Right atrium auricular region (tissue), 2 donors: ENCODE measurements around the gene FBXL7. TPM values are rescaled to one million over a fixed set of nuclear protein-coding genes. Genes with fewer than 3 reads are reported as not detected.

Experiments
- DNase-seq: peaks from one replicate; pipeline ENCODE4 v3.0.0-alpha.2; 2019; ENCODE audit warnings: low spot score
- H3K27ac ChIP-seq, 2 donors: fragments of 200-600 bp; sonication (generic); 1 replicate in 1 of 2; 2 replicates in 1 of 2; pipeline ENCODE4 v1.5.1; 2016 to 2019
- H3K27me3 ChIP-seq, 2 donors: fragments of 200-600 bp; sonication (generic); one replicate each; pipeline versions ENCODE4 v1.5.1 to v1.6.0; 2017 to 2019
- H3K36me3 ChIP-seq: fragments of 200-600 bp; sonication (generic); one replicate; pipeline ENCODE4 v1.5.1; 2016
- H3K4me1 ChIP-seq, 2 donors: fragments of 200-600 bp; sonication (generic); one replicate each; pipeline versions ENCODE4 v1.5.1 to v1.6.0; 2017 to 2019
- H3K4me3 ChIP-seq, 2 donors: fragments of 200-600 bp; sonication (generic); 1 replicate in 1 of 2; 2 replicates in 1 of 2; pipeline ENCODE4 v1.5.1; 2017 to 2019; ENCODE audit warnings: mild to moderate bottlenecking in 1 of 2, moderate library complexity in 1 of 2
- H3K9me3 ChIP-seq, 2 donors: fragments of 200-600 bp; sonication (generic); one replicate each; pipeline ENCODE4 v1.5.1; 2019
- total RNA-seq, 2 donors: library from RNA; depleted of rRNA; stranded (reverse); fragments of >200 nt; gene quantifications; one replicate each; pipeline ENCODE4 v1.1.0, GENCODE V29; 2016
- TF ChIP-seq, protein P1 (sequence below), 2 donors: fragments of 200-600 bp; sonication (generic); IDR thresholded peaks; one replicate each; pipeline ENCODE4 v1.5.1; 2019; ENCODE audit warnings: antibody characterized with exemption in 2 of 2

The FBXL7 gene
- total RNA-seq, 2 donors from 2014 or later: 16.6 to 18.4 TPM

DNA sequence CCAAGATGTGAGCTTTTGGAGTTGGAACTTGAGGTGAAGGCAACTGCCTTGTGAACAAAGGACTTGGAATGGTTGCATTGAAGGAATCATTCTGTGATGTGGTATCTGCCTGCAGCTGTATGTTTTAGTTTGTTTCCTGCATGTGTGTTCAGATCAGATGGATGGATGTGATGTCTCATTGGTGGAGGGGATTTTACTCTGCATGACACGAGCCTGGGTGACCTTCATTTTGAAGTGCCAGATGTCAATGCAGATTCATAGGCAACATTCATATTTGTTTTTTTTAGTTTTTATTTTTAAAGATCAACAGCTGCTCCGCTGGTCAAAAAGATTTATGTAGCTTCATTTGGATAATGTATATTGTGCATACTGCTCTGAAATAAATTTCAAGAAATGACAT, 13.5 kb downstream of the FBXL7 start:
- DNase-seq: no peak
- H3K4me3 ChIP-seq: no peak overlapping the region
- H3K9me3 ChIP-seq: no peaks in the 10 kb centered on the region
- no peak overlapping the region for H3K27ac ChIP-seq
- no peaks in the 10 kb centered on the region for H3K27me3 ChIP-seq
- no peaks in the 10 kb centered on the region for H3K36me3 ChIP-seq
- H3K4me1 ChIP-seq: peaks cover 0 to 22% of the 10 kb centered on the region in 2 donors
- TF ChIP-seq, protein P1, sequence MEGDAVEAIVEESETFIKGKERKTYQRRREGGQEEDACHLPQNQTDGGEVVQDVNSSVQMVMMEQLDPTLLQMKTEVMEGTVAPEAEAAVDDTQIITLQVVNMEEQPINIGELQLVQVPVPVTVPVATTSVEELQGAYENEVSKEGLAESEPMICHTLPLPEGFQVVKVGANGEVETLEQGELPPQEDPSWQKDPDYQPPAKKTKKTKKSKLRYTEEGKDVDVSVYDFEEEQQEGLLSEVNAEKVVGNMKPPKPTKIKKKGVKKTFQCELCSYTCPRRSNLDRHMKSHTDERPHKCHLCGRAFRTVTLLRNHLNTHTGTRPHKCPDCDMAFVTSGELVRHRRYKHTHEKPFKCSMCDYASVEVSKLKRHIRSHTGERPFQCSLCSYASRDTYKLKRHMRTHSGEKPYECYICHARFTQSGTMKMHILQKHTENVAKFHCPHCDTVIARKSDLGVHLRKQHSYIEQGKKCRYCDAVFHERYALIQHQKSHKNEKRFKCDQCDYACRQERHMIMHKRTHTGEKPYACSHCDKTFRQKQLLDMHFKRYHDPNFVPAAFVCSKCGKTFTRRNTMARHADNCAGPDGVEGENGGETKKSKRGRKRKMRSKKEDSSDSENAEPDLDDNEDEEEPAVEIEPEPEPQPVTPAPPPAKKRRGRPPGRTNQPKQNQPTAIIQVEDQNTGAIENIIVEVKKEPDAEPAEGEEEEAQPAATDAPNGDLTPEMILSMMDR (IDR thresholded peaks at IDR 0.05): no peak

GRCh38 chr5:15513911-15514310, 13.9 kb downstream of the FBXL7 start:
- Histone ChIP-seq H3K36me3 (no peaks in the 10 kb centered on the region), H3K27me3 (no peaks in the 10 kb centered on the region), H3K4me3 (no peak overlapping the region), H3K9me3 (no peaks in the 10 kb centered on the region), H3K4me1 (peaks cover 0 to 22% of the 10 kb centered on the region in 2 donors), H3K27ac (no peak overlapping the region)
- TF ChIP-seq, protein P1 (IDR thresholded peaks at IDR 0.05): no peak
- no peak for DNase-seq

DNA sequence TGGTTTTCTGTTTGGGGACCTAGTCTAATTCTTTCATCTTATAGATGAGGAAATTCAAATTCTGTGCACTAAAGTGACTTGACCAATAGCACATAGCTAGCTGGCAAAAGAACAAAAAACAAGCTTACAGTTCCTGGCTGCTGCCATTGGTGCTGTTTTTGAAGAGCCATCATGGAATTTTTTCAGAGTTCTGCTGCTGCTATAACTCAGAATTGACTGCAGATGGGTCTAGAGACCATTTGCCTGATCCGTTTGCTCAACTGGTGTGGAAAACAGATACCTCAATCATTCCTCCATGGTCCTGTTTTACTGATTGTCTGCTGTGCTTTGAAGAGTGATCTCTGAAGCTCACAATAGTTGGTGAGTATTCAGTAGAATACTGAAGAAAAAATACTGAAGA, 15.2 kb downstream of the FBXL7 start:
- TF ChIP-seq, protein P1 (IDR thresholded peaks at IDR 0.05): peak in 1 of 2 donors; percentile 32
- Histone ChIP-seq H3K27me3 (no peaks in the 10 kb centered on the region), H3K4me3 (no peak overlapping the region), H3K27ac (no peak overlapping the region), H3K9me3 (no peaks in the 10 kb centered on the region), H3K4me1 (peaks cover 0 to 22% of the 10 kb centered on the region in 2 donors), H3K36me3 (no peaks in the 10 kb centered on the region)
- no peak for DNase-seq

- TF ChIP-seq, protein P1 (IDR thresholded peaks at IDR 0.05): no peak
- no peaks in the 10 kb centered on the region for H3K9me3 ChIP-seq
- H3K4me3 ChIP-seq: no peak overlapping the region
- H3K36me3 ChIP-seq: no peaks in the 10 kb centered on the region
- H3K4me1 ChIP-seq: peaks cover 0 to 12% of the 10 kb centered on the region in 2 donors
- H3K27ac ChIP-seq: no peak overlapping the region
- DNase-seq: no peak
- H3K27me3 ChIP-seq: no peaks in the 10 kb centered on the region
These were observed 16.5 kb downstream of the FBXL7 start for GRCh38 chr5:15516486-15516885.

- Histone ChIP-seq H3K36me3 (no peaks in the 10 kb centered on the region), H3K9me3 (no peaks in the 10 kb centered on the region), H3K27ac (no peak overlapping the region), H3K27me3 (no peaks in the 10 kb centered on the region), H3K4me1 (peaks cover 0 to 22% of the 10 kb centered on the region in 2 donors), H3K4me3 (no peak overlapping the region)
- DNase-seq: no peak
- TF ChIP-seq, protein P1 (IDR thresholded peaks at IDR 0.05): no peak
These were observed 18.8 kb downstream of the FBXL7 start for GRCh38 chr5:15518786-15519185.

DNA sequence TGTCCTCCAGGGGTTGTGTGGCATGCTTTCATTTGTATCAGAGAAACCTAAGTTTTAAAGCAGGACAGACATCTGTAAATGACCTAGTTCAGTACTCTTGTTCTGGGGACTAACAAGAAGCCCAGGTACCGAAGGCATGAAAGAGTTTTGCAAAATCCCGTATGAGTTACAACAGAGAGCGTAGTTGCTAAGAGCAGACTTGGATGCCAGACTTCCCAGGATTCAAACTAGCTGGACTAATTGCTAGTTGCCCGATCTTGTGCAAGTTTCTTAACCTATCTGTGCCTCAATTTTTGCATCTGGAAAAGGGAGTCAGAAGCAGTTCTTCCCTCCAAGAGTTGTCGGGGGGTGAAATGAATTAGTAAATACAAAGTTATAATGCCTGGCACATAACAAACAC, 20.9 kb downstream of the FBXL7 start:
- H3K27me3 ChIP-seq: no peaks in the 10 kb centered on the region
- no peak overlapping the region for H3K4me3 ChIP-seq
- TF ChIP-seq, protein P1 (IDR thresholded peaks at IDR 0.05): no peak
- H3K27ac ChIP-seq: no peak overlapping the region
- no peaks in the 10 kb centered on the region for H3K9me3 ChIP-seq
- DNase-seq: no peak
- H3K36me3 ChIP-seq: no peaks in the 10 kb centered on the region
- H3K4me1 ChIP-seq: peaks cover 0 to 19% of the 10 kb centered on the region in 2 donors
